Measurements from ENCODE around the gene NT5DC4.
A peak's percentile ranks its signal among the peaks of the same experiment; 100 is the strongest.
"Not testable (repeated sequence)": the region's sequence is repeated elsewhere in the genome, so short reads cannot be mapped to it uniquely, and the experiment has no call there.

NT5DC4 gene

DNA sequence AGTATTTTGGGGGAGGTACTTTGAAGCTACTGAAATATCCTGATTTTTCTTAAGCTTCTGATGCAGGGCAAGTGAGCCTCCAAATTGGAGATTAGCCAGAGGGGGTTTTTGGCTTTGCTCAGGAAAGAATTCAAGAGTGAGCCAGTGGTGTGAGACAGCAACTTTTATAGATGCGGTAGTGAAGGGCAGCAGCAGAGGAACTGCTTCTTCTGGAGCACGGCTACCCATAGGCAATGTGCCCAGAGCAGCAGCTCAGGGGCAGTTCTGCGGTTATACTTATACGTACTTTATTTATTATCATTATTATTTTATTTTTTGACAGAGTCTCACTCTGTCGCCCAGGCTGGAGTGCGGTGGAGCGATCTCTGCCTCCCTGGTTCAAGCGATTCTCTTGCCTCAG lies 19.8 kb upstream of the NT5DC4 start:
- no peak for DNase-seq

DNA sequence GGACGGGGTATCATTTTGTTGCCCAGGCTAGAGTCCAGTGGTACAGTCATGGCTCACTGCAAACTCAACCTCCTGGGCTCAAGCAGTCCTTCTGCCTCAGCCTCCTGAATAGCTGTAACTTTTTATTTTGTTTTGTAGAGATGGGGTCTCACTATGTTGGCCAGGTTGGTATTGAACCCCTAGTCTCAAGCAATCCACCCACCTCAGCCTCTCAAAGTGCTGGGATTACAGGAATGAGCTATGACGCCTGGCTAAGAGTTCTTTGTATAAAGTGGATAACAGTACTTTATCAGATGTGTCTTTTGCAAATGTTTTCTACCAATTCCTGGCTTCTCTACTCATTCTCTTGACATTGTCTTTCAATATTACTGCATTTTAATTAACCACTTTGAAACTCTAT lies 17.1 kb upstream of the NT5DC4 start:
- no peak for DNase-seq

DNA sequence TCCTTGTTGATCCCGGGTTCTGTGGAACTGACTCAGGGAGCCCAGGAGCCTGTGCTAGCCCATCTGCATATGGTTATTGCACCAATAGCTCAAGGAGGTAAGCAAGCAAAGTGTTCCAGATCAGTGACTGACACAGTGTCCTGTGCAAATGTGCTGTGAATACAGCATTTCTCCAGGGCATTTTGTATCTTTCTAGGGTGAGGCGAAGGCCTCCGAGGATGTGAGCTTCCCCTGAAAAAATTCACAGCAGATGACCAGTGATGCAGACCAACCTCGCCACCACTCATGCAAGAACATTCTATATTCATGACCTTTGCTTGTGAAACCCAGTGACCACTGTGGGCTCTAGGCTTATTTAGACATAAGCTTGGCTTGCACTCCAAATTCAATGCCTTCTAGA lies 15.2 kb upstream of the NT5DC4 start:
- no peak for DNase-seq

DNA sequence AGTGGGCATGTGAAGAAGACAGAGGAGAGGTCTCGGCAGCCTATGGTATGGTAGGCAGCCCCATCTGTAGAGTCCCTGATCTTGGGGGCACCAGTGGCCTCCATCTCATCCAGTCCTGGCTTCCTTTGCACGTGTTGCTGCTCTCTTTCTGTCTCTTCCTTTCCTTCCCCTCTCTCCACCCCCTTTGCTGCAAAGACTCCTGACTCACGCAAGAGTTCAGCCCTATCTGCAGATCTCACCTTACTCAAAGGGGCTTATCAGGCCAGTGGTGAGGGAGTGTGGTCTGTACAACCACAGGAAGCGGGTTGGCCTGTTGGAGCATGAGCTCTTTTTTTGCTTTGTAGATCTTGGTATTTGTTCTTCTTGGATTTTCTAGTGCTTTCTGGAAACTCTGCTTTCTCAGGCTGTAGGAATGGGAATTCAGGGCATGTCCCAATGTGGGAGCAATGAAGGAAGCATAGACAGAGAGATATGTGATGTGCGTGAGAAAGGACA lies 14.6 kb upstream of the NT5DC4 start:
- no peak for DNase-seq

DNA sequence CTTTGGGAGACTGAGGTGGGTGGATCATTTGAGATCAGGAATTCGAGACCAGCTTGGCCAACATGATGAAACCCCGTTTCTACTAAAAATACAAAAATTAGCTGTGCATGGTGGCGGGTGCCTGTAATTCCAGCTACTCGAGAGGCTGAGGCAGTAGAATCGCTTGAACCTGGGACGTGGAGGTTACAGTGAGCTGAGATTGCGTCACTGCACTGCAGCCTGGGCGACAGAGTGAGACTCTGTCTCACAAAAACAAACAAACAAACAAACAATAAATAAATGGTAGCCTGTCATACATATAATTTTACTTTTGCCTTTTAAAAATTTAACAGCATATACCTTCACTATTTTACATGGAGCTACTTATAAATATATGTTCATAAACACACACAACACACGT lies 13.9 kb upstream of the NT5DC4 start:
- not testable (repeated sequence) for DNase-seq

DNA sequence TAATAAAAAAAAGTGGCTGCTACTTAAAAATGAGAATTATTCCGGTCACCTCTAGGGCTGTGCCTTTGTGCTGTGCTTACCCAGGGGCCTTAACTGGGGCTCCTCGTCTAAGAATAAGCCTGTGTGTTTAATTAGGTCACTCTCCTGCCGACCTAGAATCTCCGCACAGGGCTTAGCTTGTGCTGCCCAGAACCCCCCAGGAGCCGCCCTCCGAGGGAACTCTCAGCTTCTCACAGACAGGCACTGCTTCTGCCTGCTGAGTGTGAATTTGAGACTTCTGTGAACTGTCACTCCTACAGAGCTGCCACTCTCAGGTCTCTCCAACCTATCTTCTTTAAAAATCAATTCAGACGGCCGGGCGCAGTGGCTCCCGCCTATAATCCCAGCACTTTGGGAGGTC lies 11.9 kb upstream of the NT5DC4 start:
- DNase-seq: peak; percentile 75

DNA sequence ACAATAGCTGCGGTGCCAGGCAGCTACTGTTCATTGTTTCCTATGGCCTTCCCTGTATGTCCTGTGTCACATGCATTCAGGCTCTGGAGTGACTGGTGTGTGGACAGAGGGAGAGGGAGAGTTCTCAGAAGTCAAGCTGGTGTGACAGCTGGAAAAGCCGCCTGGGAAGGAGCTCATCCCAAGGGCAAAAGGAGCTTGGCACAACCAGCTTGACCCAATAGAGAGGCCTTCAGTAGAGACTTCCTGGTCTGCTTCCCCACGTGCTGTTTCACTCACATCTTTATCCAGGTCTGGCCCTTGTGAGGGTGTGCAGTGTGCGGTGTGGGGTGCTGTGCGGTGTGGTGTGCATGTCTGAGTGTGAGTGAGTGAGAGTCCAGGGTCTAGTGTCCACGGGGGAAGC lies 11.1 kb upstream of the NT5DC4 start:
- peak; percentile 57 for DNase-seq

DNA sequence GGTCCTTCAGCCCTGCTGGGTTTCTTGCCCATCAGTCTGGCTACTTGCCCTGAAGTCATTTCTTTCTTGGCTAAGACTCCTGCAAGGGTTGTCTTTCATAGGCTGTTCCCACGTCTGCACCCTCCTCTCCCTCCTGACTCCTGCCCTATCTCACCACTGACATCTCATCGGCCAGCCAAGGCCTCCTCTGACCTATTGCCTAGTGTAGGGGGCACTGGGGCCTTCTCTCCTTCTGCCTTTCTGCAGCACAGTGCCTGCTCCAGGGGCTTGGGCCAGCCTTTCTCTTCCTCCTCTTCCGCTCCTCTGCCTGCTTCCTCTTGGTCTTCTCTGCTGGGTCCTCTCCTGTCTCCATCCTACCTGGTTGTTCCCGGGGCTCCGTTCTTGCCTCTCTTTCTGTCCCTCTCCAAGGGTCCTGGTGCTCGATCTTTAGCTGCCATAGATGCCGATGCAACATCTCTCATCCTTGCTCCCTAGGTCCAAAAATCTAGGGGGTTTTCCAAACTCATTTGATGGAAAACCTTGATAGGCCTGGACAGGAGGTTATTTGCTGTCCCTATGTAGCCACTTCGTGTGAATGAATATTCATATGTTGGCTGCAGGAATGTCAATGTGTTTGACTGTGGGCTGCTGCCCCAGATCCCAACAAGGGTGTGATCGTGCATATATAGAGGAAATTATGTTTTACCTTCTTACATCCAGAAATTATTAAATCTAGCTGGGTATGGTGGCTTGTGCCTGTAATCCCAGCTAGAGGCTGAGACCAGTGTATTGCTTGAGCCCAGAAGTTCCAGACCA lies 9.7 kb upstream of the NT5DC4 start:
- no peak for DNase-seq

DNA sequence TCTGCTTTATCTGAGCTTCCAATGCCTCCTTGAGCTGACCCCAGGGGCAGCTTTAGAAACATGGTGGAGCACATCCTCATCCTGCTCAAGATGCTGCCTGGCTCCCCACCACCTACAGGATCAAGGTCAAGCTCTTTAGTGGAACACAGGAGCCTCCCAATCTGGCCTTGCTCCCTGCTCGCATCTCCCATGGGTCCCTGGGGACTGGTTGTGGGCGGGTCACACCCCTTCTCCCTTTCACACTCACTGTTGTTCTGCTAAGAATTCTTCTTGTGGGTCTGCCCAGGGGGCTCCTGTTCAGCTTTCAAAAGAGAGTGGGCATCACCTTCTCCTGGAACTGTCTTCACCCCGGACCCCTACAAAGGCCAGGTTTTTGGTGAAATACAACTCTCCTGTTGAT lies 8.4 kb upstream of the NT5DC4 start:
- DNase-seq: no peak

DNA sequence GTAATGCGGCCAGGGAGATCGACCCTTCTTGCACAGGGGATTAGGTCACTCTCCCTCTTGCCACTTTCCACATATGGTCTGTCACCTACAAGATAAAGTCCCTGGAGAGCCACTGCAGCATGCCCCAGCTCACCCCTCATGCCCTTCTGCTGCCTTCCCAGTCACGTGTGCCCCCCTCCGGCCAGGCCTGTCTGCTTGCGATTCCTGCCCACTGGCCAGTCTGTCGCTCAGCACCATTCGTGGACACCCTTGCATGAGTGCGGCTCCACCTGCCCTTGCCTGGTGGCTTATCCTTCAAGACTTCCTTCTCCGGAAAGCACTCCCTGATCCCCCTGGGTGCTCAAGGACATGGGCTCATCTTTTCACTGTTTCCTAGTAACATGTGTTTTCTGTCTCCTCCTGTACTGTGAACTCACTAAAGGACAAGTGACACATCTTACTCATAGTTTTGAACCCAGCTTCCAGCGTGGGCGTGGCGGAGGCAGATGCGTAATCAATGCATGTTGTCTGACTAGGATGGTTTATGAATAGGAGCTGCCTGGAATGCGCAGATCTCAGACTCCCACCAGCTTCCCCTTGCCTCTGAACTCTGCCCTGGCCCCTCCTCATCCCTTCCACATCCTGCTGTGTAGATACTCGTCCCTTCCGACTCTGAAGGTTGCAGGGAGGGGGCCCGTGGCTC lies 7.8 kb upstream of the NT5DC4 start:
- peak; percentile 47 for DNase-seq

DNA sequence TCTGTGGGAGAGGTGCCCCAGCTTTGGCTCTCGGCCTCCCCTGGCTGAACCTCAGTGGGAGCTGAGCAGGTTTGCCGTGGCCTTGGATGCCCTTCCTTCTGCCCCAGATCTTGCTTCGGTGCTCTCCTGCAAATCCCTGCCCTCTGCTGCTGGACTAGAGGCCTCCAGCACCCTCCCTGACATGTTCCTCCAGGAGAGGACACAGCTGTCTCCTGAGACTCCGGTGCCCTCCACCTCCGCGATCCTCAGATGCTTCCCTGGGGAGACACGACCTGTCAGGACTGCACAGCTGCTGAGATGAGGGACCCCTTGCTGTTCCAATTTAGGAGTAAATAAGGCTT lies 7.3 kb upstream of the NT5DC4 start:
- no peak for DNase-seq

DNA sequence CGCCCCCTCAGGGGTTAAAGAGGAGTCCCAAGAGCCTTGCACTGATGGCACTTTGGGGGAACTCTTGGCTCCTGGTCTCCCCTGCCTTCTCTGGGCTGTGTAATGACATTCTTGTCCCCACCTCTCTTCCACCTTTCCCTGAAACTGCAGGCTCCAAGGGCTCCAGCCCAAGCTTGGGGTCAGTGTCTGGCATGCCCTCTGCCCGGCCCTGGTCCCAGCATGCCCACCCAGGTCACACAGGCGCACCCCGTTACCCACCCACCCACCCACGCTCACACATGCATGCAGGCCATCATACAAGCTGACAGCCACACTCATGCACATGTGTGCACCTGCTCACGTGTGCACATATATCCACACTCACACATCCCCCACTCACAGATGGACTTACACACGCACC lies 6.9 kb upstream of the NT5DC4 start:
- no peak for DNase-seq

DNA sequence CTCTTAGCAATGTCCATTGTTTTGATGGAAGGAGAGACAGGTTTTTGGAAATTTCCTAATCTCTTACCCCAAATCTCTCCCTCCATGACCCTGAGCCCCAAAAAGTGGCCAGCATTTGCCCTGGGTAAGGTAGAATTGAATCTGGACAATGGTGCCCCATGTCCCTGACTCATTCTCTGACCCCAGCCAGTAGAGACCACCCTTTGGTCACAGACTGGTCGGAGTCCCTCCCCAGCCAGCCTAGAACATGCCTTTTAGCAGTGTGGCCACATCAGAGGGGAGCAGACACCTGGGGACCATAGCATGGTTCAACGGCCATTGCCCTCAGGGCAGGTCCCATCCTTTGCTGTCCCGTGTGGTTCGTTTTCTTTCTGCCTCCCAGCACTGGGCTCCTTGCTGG lies 6.5 kb upstream of the NT5DC4 start:
- no peak for DNase-seq

DNA sequence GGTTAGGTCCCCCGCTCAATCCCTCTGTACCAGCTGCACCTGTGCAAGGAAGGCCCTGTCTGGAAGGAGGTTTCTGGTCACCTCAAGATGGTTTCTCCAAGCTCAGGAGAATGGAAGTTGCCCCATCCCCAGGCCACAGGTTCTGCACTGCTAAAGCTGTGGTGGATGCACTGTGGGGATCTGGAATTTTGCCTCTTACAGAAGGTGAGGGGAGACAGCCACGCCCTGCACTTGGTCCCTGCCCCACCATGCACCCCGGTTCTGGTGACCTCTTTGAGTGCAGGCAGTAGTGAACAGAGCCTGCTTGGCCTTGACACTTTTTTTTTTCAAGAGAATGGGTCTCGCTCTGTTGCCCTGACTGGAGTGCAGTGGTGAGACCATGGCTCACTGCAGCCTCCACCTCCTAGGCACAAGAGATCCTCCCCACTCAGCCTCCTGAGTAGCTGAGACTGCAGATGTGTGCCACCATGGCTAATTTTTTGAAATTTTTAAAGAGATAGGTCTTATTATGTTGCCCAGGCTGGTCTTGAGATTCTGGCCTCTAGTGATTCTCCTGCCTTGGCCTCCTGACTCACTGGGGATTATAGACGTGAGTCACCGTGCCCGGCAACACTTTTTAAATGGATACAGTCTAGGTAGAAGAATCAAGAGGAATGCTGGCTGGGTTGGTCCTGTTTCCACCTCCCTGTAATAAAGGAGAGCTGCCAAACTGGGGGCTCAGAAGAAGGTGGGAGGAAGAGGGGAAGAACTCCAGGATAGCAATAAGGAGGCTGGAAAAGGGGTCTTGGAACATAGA lies 5.8 kb upstream of the NT5DC4 start:
- DNase-seq: no peak

DNA sequence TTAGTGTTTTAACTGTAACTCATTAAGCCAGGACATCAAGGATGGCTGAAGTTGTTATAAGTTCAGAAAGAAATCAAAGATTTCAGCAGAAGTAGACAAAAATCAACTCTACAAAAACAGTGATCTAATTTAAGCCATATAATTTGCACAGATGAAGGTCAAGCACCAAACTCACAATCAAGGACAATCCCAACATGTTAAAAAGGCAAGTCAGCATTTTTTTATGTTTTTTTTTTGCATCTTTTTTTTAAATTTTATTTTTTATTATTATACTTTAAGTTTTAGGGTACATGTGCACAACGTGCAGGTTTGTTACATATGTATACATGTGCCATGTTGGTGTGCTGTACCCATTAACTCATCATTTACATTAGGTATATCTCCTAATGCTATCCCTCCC lies 4.7 kb upstream of the NT5DC4 start:
- DNase-seq: not testable (repeated sequence)

DNA sequence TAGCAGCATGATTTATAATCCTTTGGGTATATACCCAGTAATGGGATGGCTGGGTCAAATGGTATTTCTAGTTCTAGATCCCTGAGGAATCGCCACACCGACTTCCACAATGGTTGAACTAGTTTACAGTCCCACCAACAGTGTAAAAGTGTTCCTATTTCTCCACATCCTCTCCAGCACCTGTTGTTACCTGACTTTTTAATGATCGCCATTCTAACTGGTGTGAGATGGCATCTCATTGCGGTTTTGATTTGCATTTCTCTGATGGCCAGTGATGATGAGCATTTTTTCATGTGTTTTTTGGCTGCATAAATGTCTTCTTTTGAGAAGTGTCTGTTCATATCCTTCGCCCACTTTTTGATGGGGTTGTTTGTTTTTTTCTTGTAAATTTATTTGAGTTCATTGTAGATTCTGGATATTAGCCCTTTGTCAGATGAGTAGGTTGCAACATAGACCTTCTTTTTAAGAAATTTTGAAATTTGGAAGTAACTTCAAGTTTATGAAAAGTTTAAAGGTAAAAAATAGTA lies 3.9 kb upstream of the NT5DC4 start:
- DNase-seq: not testable (repeated sequence)

DNA sequence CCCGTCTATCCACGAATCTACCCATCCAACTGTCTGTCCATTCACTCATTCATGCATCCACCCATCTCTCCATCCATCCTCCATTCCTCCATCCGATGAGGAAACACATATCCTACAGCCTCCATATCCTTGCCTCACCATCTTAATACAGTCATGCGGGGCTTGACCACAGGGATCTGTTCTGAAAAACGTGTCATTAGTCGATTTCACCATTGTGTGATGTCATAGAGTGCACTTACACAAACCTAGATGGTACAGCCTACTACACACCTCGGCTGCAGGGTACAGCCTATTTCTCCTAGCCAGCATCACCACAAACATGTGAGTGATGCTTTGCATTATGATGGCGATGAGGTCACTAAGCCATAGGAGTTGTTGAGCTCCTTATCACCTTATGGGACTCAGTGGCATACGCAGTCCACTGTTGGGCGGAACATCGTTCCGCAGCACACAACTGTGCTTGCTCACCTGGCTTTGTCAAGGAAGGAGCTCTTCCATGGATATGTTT lies 1.9 kb upstream of the NT5DC4 start:
- DNase-seq: no peak

DNA sequence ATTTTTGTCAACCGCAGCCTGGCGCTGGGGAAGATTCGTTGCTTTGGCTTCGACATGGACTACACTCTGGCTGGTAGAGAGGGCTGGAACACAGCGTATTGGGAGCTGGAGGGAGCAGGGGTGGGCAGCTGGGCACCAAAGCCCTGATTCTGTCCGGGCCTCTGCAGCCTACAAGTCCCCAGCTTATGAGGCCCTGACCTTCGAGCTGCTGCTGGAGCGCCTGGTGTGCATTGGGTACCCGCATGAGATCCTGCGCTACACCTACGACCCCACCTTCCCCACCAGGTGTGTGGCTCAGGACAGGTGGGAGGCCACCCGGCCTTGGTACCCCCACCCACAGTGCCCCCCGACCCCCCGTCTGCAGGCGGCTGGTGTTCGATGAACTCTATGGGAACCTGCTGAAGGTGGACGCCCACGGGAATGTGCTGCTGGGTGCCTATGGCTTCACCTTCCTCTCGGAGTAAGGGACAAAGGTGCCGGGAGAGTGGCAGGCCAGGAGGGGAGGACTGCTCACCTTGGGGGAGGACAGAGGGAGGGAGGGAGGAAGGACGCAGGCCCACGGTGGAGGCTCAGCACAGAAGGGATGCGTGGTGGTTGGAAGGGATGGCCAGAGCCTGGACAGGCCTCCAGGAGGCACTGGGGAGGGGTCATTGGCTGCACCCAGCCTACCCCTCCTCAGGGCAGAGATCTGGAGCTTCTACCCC lies 1.2 kb downstream of the NT5DC4 start:
- no peak for DNase-seq

DNA sequence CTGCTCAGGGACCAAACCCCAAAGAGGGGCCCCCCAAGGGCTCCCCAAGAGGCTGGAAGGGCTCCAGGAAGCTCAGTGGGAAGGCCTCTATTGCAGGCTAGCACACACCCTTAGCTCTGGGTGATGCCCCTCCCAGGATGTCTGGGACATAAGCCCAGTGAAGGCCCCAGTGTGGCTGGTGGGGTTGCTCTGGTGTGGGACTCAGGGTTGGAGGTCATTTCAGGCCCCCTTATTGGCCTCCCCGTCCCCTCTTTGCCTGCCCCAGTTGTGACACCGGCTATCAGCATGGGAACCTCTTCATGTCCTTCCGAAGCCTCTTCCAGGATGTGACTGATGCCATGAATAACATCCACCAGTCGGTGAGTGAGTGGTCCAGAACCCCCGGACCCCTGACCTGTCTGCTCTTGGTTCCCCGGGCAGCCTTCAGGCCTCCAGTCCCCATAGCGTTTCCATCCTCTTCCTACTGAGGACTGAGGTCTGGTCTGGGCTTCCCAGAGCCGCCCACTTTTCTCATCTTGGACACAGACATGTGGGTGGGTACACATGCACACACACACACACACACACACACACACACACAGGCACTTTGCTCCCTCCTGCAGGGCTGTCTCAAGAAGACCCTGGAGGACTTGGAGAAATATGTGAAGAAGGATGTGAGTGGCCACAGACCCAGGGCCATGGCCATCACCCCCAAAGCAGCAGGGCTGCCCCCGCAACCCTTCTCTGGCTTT lies 2.2 kb downstream of the NT5DC4 start:
- no peak for DNase-seq

DNA sequence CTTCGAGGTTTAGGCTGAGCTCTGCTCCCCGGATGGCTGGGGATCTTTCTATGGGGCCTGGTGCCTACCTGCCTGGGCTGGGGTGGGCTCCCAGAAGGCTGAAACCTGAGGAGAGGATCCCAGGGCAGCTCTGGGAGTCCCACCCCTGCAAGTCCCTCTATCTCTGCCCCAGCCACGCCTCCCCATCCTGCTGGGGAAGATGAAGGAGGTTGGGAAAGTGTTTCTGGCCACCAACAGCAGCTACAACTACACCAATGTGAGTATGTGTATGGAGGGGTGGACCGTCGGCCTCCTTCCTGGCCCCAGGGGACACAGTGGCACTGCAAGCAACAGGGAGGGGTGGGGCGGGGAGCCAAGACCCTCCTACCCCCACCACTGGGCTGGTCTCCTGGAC lies 2.7 kb downstream of the NT5DC4 start:
- DNase-seq: no peak

DNA sequence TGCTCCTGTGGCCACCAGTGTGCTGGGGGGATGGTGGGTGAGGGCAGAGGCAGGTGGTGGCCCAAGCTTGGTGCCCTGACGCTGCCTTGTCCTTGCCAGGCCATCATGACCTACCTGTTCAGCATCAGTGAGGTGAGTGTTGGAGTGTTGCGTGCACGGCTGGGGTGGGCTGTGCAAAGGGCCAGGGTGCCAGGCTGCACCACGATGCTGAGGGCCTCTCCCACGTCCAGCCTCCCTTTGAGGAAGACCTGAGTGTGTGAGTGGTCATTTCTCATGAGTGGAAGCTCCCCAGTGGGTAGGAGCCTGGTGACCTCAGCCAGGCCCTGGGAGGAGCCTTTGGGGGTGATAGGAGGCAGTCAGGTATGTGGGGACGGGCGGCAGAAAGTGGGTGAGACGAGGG lies 3.2 kb downstream of the NT5DC4 start:
- DNase-seq: no peak

All from retina (tissue), 1 donor.